Activated naive CD4-positive, alpha-beta T cell treated with anti-CD3 and anti-CD28 coated beads, Interleukin-2, amount 50 U/mL, for 72 hours (primary cell): Measurements from ENCODE around the gene ZFP36L2. TPM values are rescaled to one million over a fixed set of nuclear protein-coding genes. Genes with fewer than 3 reads are reported as not detected.
"Not testable (repeated sequence)": the region's sequence is repeated elsewhere in the genome, so short reads cannot be mapped to it uniquely, and the experiment has no call there.

ENCODE experiments used
- ATAC-seq, 2 donors: fragments of 150-1000 bp; cut with Tn5 transposase; 2 replicates each; pipeline ENCODE4 v1.10.0; 2021; ENCODE audit warnings: mild to moderate bottlenecking in 2 of 2, moderate library complexity in 2 of 2
- DNase-seq, 2 donors: peaks; one replicate each; pipeline ENCODE4 v3.0.0; 2021 to 2022; ENCODE audit warnings: low spot score in 2 of 2
- H3K27ac Mint-ChIP-seq, 2 donors: one replicate each; pipeline ENCODE4 v1.8.0; 2022; ENCODE audit warnings: mild to moderate bottlenecking in 2 of 2, mixed read lengths in 2 of 2
- H3K36me3 Mint-ChIP-seq, 2 donors: one replicate each; pipeline ENCODE4 v1.8.0; 2022; ENCODE audit warnings: mixed read lengths in 2 of 2
- H3K9me3 Mint-ChIP-seq, 2 donors: one replicate each; pipeline ENCODE4 v1.8.0; 2022; ENCODE audit warnings: mixed read lengths in 2 of 2
- total RNA-seq, 2 donors: library from RNA; stranded (reverse); gene quantifications; one replicate each; pipeline ENCODE4 v1.2.3, GENCODE V29; 2022

The ZFP36L2 gene
- total RNA-seq, 2 donors from 2014 or later: 27.3 to 70.4 TPM

GRCh38 chr2:43189861-43190260, 36.5 kb downstream of the ZFP36L2 start:
- ATAC-seq, H3K36me3 Mint-ChIP-seq, DNase-seq, H3K27ac Mint-ChIP-seq, H3K9me3 Mint-ChIP-seq: not testable (repeated sequence)

- no peaks in the 10 kb centered on the region for H3K9me3 Mint-ChIP-seq
- DNase-seq: no peak
- no peak overlapping the region for H3K27ac Mint-ChIP-seq
- H3K36me3 Mint-ChIP-seq: peaks cover 0 to 5% of the 10 kb centered on the region in 2 donors
- ATAC-seq: no peak
These were observed 37.6 kb downstream of the ZFP36L2 start for GRCh38 chr2:43188561-43189386.

GRCh38 chr2:43186679-43187374, 39.6 kb downstream of the ZFP36L2 start:
- H3K27ac Mint-ChIP-seq: peak overlapping the region; percentile 22 to 90

DNA sequence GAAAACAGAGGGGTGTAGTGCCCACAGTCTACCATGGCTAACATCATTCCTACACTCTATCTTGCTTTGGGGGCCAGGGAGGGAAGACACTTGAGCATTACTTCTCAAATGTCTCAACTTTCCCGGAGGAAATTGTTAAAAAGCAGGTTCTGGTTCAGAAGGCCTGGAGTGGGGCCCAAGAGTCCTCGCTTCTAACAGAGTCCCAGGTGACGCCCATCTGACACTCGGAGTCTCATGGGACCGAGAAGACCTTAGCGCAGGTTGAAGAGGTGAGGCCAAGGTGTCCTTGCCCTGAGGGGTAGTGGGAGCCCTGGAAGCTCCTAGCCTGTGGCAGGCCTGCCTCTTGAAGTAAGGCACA, 40.1 kb downstream of the ZFP36L2 start:
- Mint-ChIP-seq H3K9me3 (no peaks in the 10 kb centered on the region), H3K27ac (peak overlapping the region; percentile 90 to 94), H3K36me3 (peaks cover 0 to 5% of the 10 kb centered on the region in 2 donors)
- DNase-seq (no peak), ATAC-seq (no peak)

More at GRCh38 chr2:43186679-43187374, 39.6 kb downstream of the ZFP36L2 start:
- H3K9me3 Mint-ChIP-seq: no peaks in the 10 kb centered on the region
- ATAC-seq (no peak), DNase-seq (no peak)
- peaks cover 0 to 5% of the 10 kb centered on the region in 2 donors for H3K36me3 Mint-ChIP-seq

- H3K36me3 Mint-ChIP-seq: peaks cover 0 to 5% of the 10 kb centered on the region in 2 donors
- ATAC-seq (peak; percentile 44 to 47), DNase-seq (no peak)
- peak overlapping the region; percentile 90 to 94 for H3K27ac Mint-ChIP-seq
- H3K9me3 Mint-ChIP-seq: no peaks in the 10 kb centered on the region
These were observed 41.3 kb downstream of the ZFP36L2 start for GRCh38 chr2:43185146-43185545.

GRCh38 chr2:43184339-43184895, 42.0 kb downstream of the ZFP36L2 start:
- Mint-ChIP-seq H3K27ac (peak overlapping the region; percentile 90 to 94), H3K36me3 (peaks cover 0 to 5% of the 10 kb centered on the region in 2 donors), H3K9me3 (no peaks in the 10 kb centered on the region)
- ATAC-seq: peak; percentile 99
- DNase-seq: peak; percentile 63 to 79

GRCh38 chr2:43183743-43184142, 42.7 kb downstream of the ZFP36L2 start:
- Mint-ChIP-seq H3K27ac (peak overlapping the region; percentile 46 to 90), H3K36me3 (peaks cover 0 to 5% of the 10 kb centered on the region in 2 donors), H3K9me3 (no peaks in the 10 kb centered on the region)
- DNase-seq (no peak), ATAC-seq (no peak)

GRCh38 chr2:43180897-43181296, 45.5 kb downstream of the ZFP36L2 start:
- Mint-ChIP-seq H3K27ac (peak overlapping the region in 1 of 2 donors; percentile 11), H3K36me3 (peaks cover 0 to 1% of the 10 kb centered on the region in 2 donors), H3K9me3 (no peaks in the 10 kb centered on the region)
- DNase-seq: no peak
- no peak for ATAC-seq

- DNase-seq: no peak
- no peak for ATAC-seq
- no peaks in the 10 kb centered on the region for H3K36me3 Mint-ChIP-seq
- no peak overlapping the region for H3K27ac Mint-ChIP-seq
- no peaks in the 10 kb centered on the region for H3K9me3 Mint-ChIP-seq
These were observed 46.5 kb downstream of the ZFP36L2 start for GRCh38 chr2:43179942-43180341.

DNA sequence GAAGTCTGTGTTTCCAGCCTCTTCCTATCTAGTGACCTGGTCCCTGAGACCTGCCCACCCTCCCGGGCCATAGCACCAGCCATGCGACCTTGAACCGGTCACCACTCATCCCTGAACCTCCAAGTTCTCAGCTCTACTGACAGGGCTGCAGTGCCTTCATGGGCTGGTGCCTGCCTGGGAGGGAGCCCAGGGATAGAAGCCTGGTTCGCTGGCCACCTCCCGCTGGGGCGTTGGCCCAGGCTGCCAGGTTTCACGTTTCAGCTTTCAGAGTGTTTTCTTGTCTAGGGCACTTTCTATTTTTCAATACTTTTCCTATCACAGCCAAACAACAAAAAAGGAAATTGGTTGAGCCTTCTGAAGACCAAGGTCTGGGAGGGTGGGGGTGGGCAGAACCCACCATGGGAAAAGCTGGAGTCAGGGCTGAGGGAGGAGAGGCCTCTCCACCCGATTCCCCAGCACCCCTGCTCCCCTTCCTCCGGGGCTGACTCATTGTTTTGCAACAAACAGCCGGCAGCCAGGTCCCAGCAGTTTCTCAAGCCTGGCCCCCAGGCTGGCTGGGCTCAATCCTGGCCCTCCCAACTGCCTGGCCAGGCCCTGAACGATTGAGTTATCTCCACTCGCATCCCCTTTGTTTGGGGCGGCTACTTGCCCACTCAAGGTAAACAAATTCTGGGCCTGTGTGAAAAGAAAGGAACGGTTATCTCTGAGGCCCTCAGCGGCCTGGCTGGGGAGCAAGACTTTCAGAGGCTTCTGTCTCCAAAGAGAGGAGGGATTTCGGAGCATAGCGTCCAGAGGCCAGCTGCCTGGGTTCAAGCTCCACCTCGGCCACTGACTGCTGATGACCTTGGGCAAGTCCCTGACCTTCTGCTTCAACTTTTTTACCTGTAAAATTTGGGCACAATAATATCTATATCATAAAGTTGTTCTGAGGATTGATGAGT, 47.5 kb downstream of the ZFP36L2 start:
- Mint-ChIP-seq H3K36me3 (no peaks in the 10 kb centered on the region), H3K27ac (peak overlapping the region; percentile 76 to 96), H3K9me3 (no peaks in the 10 kb centered on the region)
- ATAC-seq: no peak
- no peak for DNase-seq

DNA sequence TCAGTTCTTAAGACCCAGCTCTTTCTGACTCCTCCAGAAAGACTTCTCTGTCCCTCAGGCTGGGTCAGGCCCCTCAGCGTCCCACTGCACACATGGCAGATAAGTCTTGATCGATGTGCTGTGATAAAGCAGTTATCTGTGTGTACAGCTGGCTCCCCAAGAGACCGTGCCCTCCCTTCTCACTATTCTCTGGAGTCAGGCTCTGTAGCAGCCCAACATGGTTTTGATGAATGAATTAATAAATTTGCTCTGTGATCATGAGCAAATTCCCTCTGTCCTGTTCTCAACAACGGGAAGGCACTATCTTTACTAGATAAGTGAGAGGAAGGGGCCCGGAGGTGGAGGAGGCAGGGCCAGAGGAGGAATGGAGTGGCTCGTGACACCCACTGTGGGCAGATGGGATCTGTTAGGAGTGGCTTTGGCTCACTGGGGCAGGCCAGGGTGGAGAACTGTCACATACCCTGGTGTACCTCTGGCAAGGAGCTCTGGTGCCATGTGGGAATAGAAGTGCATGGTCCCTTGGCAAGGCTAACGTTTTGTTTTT, 48.3 kb downstream of the ZFP36L2 start:
- DNase-seq (no peak), ATAC-seq (no peak)
- H3K9me3 Mint-ChIP-seq: no peaks in the 10 kb centered on the region
- H3K36me3 Mint-ChIP-seq: no peaks in the 10 kb centered on the region
- peak overlapping the region; percentile 76 to 90 for H3K27ac Mint-ChIP-seq

DNA sequence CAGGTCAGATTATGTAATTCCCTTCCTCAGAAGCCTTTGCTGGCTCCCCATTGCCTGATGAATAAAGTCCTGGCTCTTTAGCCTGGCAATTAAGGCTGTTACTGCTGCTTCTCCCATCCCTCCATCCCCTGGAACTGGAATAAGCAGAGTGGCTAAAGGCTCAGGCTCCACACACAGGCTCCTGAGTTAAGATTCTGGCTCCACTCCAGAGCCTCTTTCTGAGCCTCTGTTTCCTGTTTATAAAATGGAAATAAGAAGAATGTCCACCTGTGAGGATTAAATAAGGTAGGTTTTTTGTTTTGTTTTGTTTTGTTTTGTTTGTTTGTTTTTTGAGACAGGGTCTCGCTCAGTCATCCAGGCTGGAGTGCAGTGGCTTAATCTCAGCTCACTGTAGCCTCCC, 50.0 kb downstream of the ZFP36L2 start:
- Mint-ChIP-seq H3K9me3 (no peaks in the 10 kb centered on the region), H3K27ac (peak overlapping the region in 1 of 2 donors; percentile 91), H3K36me3 (no peaks in the 10 kb centered on the region)
- no peak for DNase-seq
- ATAC-seq: no peak

DNA sequence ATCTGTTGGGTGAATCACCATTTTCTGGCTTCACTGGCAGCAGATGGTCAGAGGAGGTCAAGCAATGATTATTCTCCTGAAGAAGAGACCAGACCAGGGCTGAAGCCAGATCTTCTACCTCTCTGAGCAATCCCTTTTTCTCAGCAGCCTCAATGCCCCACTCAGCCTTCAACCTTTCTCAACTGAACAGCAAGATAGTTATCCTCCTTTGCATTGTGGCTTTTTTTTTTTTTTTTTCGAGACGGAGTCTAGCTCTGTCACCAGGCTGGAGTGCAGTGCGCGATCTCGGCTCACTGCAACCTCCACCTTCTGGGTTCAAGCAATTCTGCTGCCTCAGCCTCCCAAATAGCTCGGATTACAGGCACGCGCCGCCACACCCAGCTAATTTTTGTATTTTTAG, 50.5 kb downstream of the ZFP36L2 start:
- DNase-seq: no peak
- no peaks in the 10 kb centered on the region for H3K9me3 Mint-ChIP-seq
- H3K36me3 Mint-ChIP-seq: no peaks in the 10 kb centered on the region
- H3K27ac Mint-ChIP-seq: peak overlapping the region in 1 of 2 donors; percentile 91
- no peak for ATAC-seq

GRCh38 chr2:43175020-43175441, 51.4 kb downstream of the ZFP36L2 start:
- DNase-seq (no peak), ATAC-seq (peak in 1 of 2 donors; percentile 13)
- H3K9me3 Mint-ChIP-seq: no peaks in the 10 kb centered on the region
- H3K36me3 Mint-ChIP-seq: no peaks in the 10 kb centered on the region
- peak overlapping the region; percentile 91 to 96 for H3K27ac Mint-ChIP-seq

GRCh38 chr2:43174368-43174916, 52.0 kb downstream of the ZFP36L2 start:
- ATAC-seq (peak; percentile 86 to 87), DNase-seq (peak; percentile 74 to 83)
- Mint-ChIP-seq H3K27ac (peak overlapping the region; percentile 91 to 96), H3K36me3 (no peaks in the 10 kb centered on the region), H3K9me3 (no peaks in the 10 kb centered on the region)
